HG03196 (cell line): Measurements from ENCODE around the gene BBS9.

Experiments used
- ATAC-seq: cut with Tn5 transposase; IDR thresholded peaks from one replicate; pipeline ENCODE4 v1.9.1; 2021; ENCODE audit not compliant: unreplicated experiment

The BBS9 gene

DNA sequence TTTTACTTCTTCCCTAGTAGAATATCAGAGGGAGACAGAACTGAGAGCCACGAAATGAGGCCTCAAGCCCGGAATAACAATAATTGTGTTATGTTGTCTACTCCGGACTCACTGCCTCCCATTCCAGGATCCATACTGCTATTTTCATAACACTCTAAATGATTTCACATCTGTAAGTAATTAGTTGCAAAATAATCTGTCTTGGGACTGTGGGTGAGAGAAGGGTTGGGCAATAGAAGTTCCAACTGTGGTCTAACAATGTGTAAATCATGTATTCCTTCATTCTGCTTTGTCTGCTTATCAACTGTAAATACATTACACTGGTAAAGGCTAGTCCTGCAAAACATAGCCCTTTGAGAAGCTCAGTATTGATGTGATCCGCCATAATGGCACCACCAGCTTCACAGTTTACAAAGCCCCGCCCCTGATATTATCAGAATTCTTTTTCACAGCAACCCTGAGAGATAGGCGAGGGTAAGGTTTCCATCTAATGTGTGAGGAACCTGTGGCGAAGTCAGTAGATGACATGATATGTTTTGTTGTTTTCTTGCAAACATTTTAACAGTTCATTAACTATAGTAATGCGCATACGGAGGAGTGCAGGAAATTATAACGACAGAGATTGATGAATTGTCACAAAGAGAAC is 510.3 kb downstream of the BBS9 start:
- ATAC-seq: no peak

DNA sequence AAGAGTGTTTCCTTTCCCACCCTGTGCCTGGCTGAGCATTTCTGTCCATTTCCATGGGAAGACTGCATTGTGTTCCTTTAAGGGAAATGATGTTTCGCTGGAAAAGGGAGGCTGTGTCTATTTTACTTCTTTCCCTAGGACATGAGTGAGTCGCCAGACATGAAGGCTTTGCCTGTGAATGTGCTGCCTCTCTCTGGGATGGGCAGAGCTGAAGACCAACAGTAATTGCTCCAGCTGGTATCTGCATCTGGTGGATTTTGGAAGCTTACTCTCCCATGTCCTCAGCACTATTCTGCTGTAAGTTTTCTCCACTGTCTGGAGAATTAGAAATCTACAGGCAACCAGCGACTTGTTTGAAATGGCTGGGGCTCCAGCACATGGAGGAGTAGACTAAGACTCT is 511.4 kb downstream of the BBS9 start:
- ATAC-seq: no peak

DNA sequence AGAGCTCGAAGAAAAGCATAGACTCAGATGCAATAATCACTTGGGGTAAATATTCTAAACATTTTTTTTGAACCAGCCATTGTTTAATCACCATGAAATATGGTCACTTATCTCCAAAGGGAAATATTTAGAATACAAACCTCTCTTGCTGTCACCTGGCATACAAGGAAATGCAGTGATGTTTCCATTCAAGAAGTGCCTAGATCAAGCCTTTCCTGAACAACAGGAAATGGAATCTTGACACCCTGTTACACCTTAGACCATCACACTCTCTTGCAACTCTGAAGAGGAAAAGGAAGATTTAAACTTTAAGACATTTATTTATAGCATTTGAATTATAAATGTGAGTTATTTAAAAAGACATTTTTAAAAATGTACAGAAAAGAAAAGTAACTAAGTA is 512.9 kb downstream of the BBS9 start:
- no peak for ATAC-seq

DNA sequence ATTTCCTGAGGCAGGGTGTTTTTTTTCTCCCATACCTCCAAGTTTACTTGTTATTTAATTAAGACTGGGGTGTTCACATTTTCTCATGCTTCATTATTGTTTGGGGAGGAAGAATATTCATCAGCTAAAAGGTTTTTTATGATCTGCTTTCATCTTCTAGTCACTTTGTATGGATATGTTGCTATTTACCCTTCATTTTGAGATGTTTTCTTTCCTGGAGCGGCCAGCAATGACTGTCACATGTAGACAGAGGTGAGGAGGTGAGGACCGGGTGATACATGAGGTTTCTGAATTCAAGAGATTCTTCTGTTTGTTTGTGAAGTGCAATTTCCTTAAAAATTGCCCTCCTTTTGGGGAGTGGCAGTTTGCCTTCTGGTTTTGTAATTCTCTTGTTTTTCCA is 514.2 kb downstream of the BBS9 start:
- no peak for ATAC-seq

DNA sequence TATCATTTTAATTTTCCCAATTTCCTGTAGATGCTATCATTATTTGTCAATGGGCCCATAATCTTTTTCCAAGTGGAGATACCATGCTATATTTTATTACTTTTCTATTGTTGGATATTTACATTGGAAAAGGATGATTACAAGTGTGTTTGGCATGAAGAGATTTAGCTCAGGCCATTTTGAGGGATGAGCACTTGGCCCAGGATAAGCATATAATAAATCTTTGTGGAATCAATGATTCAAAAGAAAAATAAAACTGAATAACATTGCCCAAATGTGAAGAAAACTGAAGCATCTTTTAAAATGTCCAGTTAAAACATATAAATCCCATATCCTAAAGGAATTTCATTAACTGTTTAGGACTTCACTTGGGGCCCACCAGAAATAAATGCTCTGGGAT is 515.1 kb downstream of the BBS9 start:
- ATAC-seq: no peak

DNA sequence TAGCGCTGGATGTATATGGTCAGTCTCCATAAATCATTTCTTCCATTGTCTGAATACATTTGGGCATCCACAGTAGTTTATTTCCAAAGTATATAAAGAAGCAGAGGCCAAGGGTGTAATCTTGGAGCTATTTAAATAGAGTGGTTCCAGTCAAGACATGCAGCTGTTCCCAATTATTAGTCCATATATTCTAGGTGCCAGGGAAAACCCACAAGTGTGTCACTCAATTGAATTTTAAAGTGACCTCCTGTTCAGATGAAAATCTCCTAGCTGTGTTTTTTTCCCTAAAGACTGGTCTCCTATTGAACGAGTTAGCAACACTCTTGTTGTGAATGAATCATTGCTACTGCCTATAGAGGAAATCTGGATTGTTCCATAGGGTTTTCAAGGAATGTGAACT is 515.7 kb downstream of the BBS9 start:
- no peak for ATAC-seq

DNA sequence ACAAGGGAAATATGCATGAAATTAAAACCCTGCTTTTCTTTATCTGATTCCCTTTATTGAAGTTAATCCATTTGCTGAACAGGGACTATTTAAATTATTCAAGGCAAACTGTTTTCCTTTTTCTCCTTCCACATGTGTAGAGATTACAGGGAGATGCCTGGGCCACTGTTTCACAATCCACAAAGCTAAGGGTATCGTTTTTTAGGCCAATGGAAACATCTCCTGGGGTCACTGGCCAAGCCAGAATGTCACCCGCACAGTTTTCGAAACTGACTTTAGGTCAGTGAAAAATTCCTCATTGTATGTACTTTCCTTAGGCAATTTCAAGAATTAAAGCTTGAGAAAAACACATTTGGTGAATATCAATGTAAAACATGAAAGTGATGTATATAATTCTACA is 516.8 kb downstream of the BBS9 start:
- ATAC-seq: no peak

DNA sequence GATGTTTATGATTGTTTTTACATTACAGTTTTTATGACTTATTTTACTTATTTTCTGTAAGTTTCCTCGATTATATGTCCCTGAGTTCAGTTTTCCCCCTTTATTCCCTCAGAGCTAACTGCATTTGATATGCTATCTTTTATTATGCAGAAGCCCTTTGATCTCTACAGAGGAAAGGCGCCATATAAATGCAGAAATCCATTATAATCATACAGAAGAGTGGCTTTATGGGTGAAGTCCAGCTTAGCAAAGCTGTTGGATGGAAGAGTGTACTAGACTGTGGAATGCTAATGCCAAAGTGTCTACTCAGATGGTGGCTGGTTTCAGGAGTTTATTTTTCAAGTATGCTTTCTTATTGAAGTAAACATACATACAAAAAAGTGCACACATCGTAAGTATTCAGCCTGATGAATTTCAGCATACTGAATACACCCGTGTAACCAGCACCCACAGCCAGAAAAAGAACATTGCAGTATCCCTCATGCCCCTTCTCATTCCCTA is 517.6 kb downstream of the BBS9 start:
- ATAC-seq: no peak

DNA sequence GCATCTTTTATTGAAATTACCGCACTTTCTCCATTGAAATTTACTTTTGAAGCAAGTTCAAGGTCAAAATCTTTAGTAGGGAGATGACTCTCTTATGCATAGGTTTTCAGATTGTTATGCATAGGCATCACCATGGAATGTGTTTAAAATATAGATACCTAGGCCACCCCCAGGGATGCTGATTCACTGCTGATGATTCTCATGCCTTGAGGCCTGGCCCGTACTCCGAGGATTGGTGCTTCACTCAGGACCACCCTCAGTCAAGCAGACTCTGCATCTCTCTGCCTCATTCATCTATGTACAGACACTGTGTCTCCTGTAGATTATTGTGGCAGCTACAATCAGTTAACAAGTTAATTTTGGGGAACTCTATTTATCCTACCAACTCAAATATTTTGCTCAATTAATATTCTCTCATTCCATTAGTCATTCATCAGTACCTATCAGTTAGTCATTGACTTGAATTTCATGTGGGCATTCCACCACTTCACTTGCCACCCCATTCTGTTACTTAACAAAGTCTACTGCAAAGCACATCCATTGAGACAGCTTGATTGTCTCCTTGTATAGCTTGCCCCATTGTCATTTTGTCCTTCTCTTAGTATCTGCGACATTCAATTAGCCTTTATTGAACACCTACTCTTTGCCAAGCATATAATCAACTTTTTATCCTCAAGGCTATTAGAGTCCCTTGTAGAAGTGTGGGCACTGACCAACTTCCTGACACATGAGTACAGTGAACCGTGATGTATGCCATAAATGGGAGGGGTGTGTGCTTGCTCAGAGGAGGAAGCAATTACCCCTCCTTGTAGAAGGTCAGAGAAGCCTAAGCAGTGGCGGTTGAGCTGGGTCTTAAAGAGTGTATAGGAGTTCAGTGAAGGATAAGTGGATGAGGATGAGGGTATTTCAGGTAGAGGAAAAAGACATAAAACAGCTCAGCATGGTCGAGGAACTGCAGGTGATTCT is 520.4 kb downstream of the BBS9 start:
- no peak for ATAC-seq

DNA sequence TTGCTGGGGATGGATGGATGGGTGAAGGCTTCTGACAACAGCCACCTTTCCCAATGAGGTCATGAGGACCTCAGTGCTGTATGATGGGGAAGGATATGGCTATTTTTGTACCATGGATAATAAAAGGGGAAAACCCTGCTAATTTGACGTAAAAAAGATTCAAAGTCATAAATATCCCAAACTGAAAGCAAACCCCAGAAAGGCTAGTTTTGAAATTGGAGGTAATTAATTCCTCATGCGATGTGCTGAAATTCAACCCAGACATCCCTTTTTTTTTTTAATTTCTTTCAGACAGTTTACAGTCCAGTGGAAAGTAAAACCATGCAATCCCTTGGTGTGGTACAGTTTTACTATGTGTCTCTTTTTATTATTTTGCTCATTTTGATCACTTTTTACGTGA is 521.5 kb downstream of the BBS9 start:
- no peak for ATAC-seq

DNA sequence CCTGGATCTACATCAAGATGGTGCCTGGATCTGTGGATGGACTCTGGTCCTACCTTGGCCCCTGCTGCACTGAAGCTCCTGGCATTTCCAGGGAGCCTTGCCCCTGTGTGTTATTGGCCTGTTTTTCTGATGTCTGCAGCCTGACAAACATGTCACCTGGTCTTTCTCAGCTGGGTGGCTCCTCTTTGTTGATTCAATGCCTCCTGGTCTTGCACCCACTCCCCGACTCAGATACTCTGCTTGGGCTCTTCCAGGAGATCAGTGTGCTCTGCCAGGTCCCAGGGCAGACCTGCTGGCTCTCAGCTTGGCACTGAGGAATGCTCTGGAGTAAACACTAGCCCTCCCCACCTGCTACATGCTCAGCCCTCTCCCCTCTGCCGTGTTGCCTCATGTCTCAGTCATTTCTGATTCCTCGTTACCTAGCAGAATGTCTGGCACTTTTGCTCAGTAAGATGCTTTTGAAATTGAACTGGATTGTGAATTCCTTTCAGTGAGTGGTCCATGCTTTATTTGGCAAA is 522.7 kb downstream of the BBS9 start:
- no peak for ATAC-seq

DNA sequence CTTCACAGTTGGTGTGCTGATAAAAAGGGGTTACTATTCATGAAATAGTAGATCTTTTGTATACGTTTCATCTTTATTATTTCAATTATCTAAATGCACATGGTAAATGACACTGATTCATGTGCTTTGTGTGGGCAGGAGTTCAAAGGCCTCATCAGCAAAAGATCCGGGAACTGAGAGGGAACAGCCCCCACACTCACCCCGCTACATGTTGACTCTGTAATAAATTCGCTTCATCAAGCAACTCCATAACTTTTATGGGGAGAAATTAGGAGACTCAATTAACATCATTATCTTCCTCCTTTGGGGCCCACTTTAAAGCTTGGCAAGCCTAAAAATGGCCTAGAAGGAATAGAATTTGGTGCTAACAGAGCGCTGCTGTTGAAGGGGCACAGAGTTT is 525.3 kb downstream of the BBS9 start:
- ATAC-seq: no peak
